GM23338 (cell line): Measurements from ENCODE around the gene ACOX3. TPM values are rescaled to one million over a fixed set of nuclear protein-coding genes. Genes with fewer than 3 reads are reported as not detected.

Source experiments
- ATAC-seq: fragments of 200-7000 bp; cut with Tn5 transposase; 3 replicates; pipeline ENCODE4 v1.9.1; 2020
- DNase-seq: peaks from one replicate; pipeline ENCODE4 v3.0.0-alpha.2; 2015; ENCODE audit warnings: low spot score
- H2AFZ ChIP-seq: fragments of 200-600 bp; sonication (generic); 2 replicates; pipeline ENCODE4 v1.8.0; 2016; ENCODE audit warnings: antibody characterized with exemption, mild to moderate bottlenecking, moderate library complexity
- H3F3A ChIP-seq: fragments of 200-600 bp; sonication (generic); replicated peaks from 2 replicates; pipeline ENCODE4 v1.8.0; 2017; ENCODE audit warnings: antibody characterized with exemption, mixed run types, low read depth
- H3K27ac ChIP-seq: fragments of 200-600 bp; sonication (generic); 2 replicates; pipeline ENCODE4 v1.6.1; 2016; ENCODE audit warnings: low read depth
- H3K27me3 ChIP-seq: fragments of 200-600 bp; sonication (generic); 2 replicates; pipeline ENCODE4 v1.8.0; 2016; ENCODE audit warnings: mild to moderate bottlenecking, mixed run types, moderate library complexity; ENCODE audit not compliant: insufficient read depth
- H3K36me3 ChIP-seq: fragments of 200-600 bp; sonication (generic); 2 replicates; pipeline ENCODE4 v1.8.0; 2016; ENCODE audit warnings: mild to moderate bottlenecking; ENCODE audit not compliant: insufficient read depth
- H3K4me1 ChIP-seq: fragments of 200-600 bp; sonication (generic); 2 replicates; pipeline ENCODE4 v1.8.0; 2016; ENCODE audit warnings: mild to moderate bottlenecking, moderate library complexity; ENCODE audit not compliant: insufficient read depth
- H3K4me2 ChIP-seq: fragments of 200-600 bp; sonication (generic); 2 replicates; pipeline ENCODE4 v1.7.1; 2017; ENCODE audit warnings: mixed run types
- H3K4me3 ChIP-seq: fragments of 200-600 bp; sonication (generic); 2 replicates; pipeline ENCODE4 v1.6.1; 2016; ENCODE audit warnings: mixed run types
- H3K79me2 ChIP-seq: fragments of 200-600 bp; sonication (generic); replicated peaks from 2 replicates; pipeline ENCODE4 v1.8.0; 2017; ENCODE audit warnings: mild to moderate bottlenecking; ENCODE audit not compliant: insufficient read depth
- H3K9me2 ChIP-seq: fragments of 200-600 bp; sonication (generic); 2 replicates; pipeline ENCODE4 v1.8.0; 2017; ENCODE audit not compliant: insufficient read depth
- H4K20me1 ChIP-seq: fragments of 200-600 bp; sonication (generic); replicated peaks from 2 replicates; pipeline ENCODE4 v1.8.0; 2017; ENCODE audit warnings: mild to moderate bottlenecking; ENCODE audit not compliant: insufficient read depth
- H3K27ac Mint-ChIP-seq: 2 replicates; pipeline ENCODE4 v1.8.0; 2020; ENCODE audit warnings: inconsistent platforms, mild to moderate bottlenecking, moderate library complexity, mixed read lengths
- H3K27me3 Mint-ChIP-seq: 3 replicates; pipeline ENCODE4 v1.8.0; 2022; ENCODE audit warnings: low read depth, mild to moderate bottlenecking, moderate library complexity, mixed read lengths, inconsistent platforms; ENCODE audit not compliant: insufficient read depth, poor library complexity
- H3K36me3 Mint-ChIP-seq: 3 replicates; pipeline ENCODE4 v1.8.0; 2021; ENCODE audit warnings: low read depth, mild to moderate bottlenecking, inconsistent platforms, moderate library complexity, mixed read lengths
- H3K4me1 Mint-ChIP-seq: 3 replicates; pipeline ENCODE4 v1.8.0; 2020; ENCODE audit warnings: mild to moderate bottlenecking, inconsistent platforms, mixed read lengths
- H3K4me3 Mint-ChIP-seq: 3 replicates; pipeline ENCODE4 v1.8.0; 2021; ENCODE audit warnings: moderate library complexity, mild to moderate bottlenecking, inconsistent platforms, mixed read lengths
- H3K9me3 Mint-ChIP-seq: 3 replicates; pipeline ENCODE4 v1.8.0; 2020; ENCODE audit warnings: moderate library complexity, mild to moderate bottlenecking, inconsistent platforms, mixed read lengths
- CREB1 ChIP-seq: fragments of 250-450 bp; sonication (Bioruptor Pico); IDR thresholded peaks from 2 replicates; pipeline ENCODE4 v1.5.0; 2020; ENCODE audit warnings: low read depth, mild to moderate bottlenecking, moderate library complexity
- EZH2 ChIP-seq: fragments of 200-600 bp; sonication (generic); IDR thresholded peaks from one replicate; pipeline ENCODE4 v1.8.0; 2017; ENCODE audit warnings: antibody characterized with exemption, mild to moderate bottlenecking, low read depth; ENCODE audit not compliant: unreplicated experiment
- EZH2phosphoT487 ChIP-seq: fragments of 200-600 bp; sonication (generic); IDR thresholded peaks from one replicate; pipeline ENCODE4 v1.8.1; 2018; ENCODE audit warnings: antibody characterized with exemption; ENCODE audit not compliant: unreplicated experiment
- NANOG ChIP-seq: IDR thresholded peaks from 2 replicates; pipeline ENCODE4 v1.6.1; 2016; ENCODE audit warnings: antibody characterized with exemption, borderline replicate concordance
- ZNF331 ChIP-seq: fragments of 250-450 bp; sonication (Bioruptor Pico); IDR thresholded peaks from 2 replicates; pipeline ENCODE4 v1.5.0; 2020; ENCODE audit warnings: low read depth, mild to moderate bottlenecking, moderate library complexity
- ZNF462 ChIP-seq: fragments of 250-450 bp; sonication (Bioruptor Pico); IDR thresholded peaks from 2 replicates; pipeline ENCODE4 v1.5.0; 2020; ENCODE audit warnings: mild to moderate bottlenecking, moderate library complexity
- polyA plus RNA-seq: library from polyadenylated mRNA; unstranded; fragments of >200 nt; fragmentation: Nextera tagmentation; extraction: Ambion mirVana; gene quantifications from 2 replicates; pipeline ENCODE4 v1.2.1, GENCODE V29; 2016
- total RNA-seq: library from RNA; depleted of rRNA; stranded (reverse); fragments of >200 nt; shearing (Covaris generic); gene quantifications from 2 replicates; pipeline ENCODE4 v1.2.3, GENCODE V29; 2014
- TF ChIP-seq, protein P1 (sequence below), 2 experiments: fragments of 200-600 bp in 1 of 2; sonication (generic) in 1 of 2; conservative IDR thresholded peaks; 2 replicates each; pipeline versions ENCODE4 v1.5.1 to v1.6.1; 2016 to 2017; ENCODE audit warnings: antibody characterized with exemption in 2 of 2, low read depth in 2 of 2, mild to moderate bottlenecking in 2 of 2, moderate library complexity in 1 of 2

The ACOX3 gene
- total and polyA plus RNA-seq, 2 experiments from 2014 or later = 6.4 to 17.2 TPM

DNA sequence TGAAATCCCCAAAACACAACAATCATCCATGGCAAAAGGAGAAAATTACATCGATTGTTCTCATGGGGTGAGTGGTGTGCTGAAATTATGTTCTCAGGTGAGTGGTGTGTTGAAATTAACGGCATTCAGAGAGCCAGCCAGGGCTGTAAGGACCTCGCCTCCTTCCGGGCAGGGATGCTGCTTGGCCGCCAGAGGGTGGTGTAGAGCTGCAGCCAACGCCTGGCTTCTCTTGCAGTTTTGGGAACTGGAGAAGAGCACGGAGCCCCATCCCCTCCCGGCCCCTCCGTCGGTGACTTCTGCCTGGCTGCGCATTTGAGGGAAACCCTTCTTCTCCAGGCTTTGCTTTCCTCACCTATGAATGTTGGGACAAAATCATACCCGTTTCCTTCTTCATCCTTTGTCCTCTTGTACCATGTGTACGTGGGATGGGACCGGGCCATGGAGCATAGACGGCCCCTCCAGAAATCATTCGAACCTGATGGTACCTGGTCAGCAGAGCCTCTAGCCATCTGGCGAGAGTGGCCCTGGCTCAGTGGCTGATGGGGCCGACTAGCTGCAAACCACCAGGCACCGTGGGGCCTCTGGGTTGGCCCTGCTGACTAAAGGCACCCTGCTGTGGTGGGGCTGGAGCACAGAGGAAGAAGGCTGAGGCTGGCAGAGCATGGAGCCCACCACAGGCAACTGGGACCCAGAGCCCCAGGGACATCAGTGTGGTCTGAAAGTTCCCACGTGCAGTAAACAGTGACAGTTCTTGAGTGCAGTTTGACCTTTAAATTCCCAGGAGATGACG lies 28.4 kb upstream of the ACOX3 start:
- no peaks in the 10 kb centered on the region; the same call in 1 of the 2 replicates for H3K36me3 ChIP-seq
- no peak overlapping the region for H3K4me3 Mint-ChIP-seq

GRCh38 chr4:8467016-8467415 lies 26.5 kb upstream of the ACOX3 start:
- Mint-ChIP-seq H3K27me3 (peaks cover 8% of the 10 kb centered on the region), H3K27ac (no peak overlapping the region), H3K4me1 (peaks cover 14% of the 10 kb centered on the region), H3K4me3 (no peak overlapping the region), H3K36me3 (peaks cover 37% of the 10 kb centered on the region), H3K9me3 (no peaks in the 10 kb centered on the region)
- DNase-seq = no peak
- no peak for ATAC-seq
- Histone ChIP-seq H4K20me1 (no peaks in the 10 kb centered on the region; the same call in 1 of the 2 replicates), H3K36me3 (no peaks in the 10 kb centered on the region; the same call in 1 of the 2 replicates), H3K4me2 (no peak overlapping the region), H2AFZ (no peak overlapping the region), H3K4me3 (no peak overlapping the region), H3K27ac (no peak overlapping the region), H3K4me1 (no peaks in the 10 kb centered on the region), H3K79me2 (no peaks in the 10 kb centered on the region), H3F3A (no peaks in the 10 kb centered on the region; the same call in 1 of the 2 replicates), H3K27me3 (no peaks in the 10 kb centered on the region), H3K9me2 (no peaks in the 10 kb centered on the region)
- TF ChIP-seq EZH2 (no peak), NANOG (no peak), EZH2phosphoT487 (no peak), ZNF462 (no peak), CREB1 (CRISPR knock-in tag) (no peak), ZNF331 (CRISPR knock-in tag) (no peak)

More for the DNA sequence above, 28.4 kb upstream of the ACOX3 start:
- no peaks in the 10 kb centered on the region for H3K27me3 ChIP-seq
- no peak overlapping the region for H3K27ac ChIP-seq
- H3K4me2 ChIP-seq = no peak overlapping the region
- Mint-ChIP-seq H3K9me3 (no peaks in the 10 kb centered on the region), H3K27ac (no peak overlapping the region), H3K27me3 (peaks cover 8% of the 10 kb centered on the region), H3K36me3 (peaks cover 37% of the 10 kb centered on the region), H3K4me1 (peaks cover 9% of the 10 kb centered on the region)
- no peak overlapping the region for H2AFZ ChIP-seq
- ATAC-seq (peak; percentile 93), DNase-seq (peak; percentile 88)
- TF ChIP-seq, protein P1, sequence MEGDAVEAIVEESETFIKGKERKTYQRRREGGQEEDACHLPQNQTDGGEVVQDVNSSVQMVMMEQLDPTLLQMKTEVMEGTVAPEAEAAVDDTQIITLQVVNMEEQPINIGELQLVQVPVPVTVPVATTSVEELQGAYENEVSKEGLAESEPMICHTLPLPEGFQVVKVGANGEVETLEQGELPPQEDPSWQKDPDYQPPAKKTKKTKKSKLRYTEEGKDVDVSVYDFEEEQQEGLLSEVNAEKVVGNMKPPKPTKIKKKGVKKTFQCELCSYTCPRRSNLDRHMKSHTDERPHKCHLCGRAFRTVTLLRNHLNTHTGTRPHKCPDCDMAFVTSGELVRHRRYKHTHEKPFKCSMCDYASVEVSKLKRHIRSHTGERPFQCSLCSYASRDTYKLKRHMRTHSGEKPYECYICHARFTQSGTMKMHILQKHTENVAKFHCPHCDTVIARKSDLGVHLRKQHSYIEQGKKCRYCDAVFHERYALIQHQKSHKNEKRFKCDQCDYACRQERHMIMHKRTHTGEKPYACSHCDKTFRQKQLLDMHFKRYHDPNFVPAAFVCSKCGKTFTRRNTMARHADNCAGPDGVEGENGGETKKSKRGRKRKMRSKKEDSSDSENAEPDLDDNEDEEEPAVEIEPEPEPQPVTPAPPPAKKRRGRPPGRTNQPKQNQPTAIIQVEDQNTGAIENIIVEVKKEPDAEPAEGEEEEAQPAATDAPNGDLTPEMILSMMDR (conservative IDR thresholded peaks at IDR 0.05; ENCODE audit: low read depth in 2 of 2) = peak; percentile 80 to 96
- no peak for TF ChIP-seq CREB1 (CRISPR knock-in tag)
- H3K79me2 ChIP-seq = no peaks in the 10 kb centered on the region
- H3K4me3 ChIP-seq = no peak overlapping the region
- H3K9me2 ChIP-seq = no peaks in the 10 kb centered on the region
- no peaks in the 10 kb centered on the region; the same call in 1 of the 2 replicates for H3F3A ChIP-seq
- no peaks in the 10 kb centered on the region; the same call in 1 of the 2 replicates for H4K20me1 ChIP-seq
- no peaks in the 10 kb centered on the region for H3K4me1 ChIP-seq
